GM19397 (cell line): ENCODE measurements around the gene RO60.

Experiments used
- ATAC-seq: cut with Tn5 transposase; IDR thresholded peaks from one replicate; pipeline ENCODE4 v1.9.1; 2021; ENCODE audit warnings: mild to moderate bottlenecking, moderate library complexity; ENCODE audit not compliant: unreplicated experiment

Gene RO60

DNA sequence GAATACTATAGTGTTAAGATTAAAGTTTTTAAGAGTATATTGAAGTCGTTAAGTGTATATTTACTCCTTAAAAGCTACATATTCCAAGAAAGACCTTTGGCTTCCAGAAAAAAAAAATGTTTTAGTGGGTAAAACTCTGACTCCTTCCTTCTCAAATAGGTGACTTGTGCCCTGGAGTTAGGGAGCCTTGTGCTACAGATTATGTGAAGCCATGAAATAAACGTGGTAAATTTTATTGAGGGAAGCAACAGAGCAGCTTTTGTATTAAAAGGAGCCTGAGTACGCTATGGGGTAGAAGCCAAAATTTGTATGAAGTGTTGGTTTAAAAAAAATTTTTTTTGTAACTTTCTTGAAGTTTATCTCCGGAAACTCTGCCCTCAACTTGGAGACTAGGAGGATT is 994 bp downstream of the RO60 start:
- no peak for ATAC-seq

DNA sequence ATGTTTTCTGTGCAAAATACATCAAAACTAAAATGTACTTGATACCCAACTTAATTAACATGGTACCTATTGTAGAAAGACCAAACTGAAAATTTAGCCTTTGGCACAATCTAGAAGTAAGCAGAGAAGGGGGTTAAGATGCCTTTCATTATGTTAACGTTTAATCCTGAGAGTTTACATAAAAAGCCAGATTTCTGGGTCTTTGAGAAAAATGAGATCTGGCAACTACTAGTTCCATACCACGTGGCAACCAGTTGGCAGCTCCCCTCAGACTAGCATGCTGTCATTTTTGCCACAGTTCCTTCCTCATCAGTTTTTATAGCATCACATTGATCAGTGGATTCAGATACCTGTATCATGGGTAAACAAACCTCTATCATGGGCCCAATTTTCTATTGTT is 1.5 kb downstream of the RO60 start:
- no peak for ATAC-seq

DNA sequence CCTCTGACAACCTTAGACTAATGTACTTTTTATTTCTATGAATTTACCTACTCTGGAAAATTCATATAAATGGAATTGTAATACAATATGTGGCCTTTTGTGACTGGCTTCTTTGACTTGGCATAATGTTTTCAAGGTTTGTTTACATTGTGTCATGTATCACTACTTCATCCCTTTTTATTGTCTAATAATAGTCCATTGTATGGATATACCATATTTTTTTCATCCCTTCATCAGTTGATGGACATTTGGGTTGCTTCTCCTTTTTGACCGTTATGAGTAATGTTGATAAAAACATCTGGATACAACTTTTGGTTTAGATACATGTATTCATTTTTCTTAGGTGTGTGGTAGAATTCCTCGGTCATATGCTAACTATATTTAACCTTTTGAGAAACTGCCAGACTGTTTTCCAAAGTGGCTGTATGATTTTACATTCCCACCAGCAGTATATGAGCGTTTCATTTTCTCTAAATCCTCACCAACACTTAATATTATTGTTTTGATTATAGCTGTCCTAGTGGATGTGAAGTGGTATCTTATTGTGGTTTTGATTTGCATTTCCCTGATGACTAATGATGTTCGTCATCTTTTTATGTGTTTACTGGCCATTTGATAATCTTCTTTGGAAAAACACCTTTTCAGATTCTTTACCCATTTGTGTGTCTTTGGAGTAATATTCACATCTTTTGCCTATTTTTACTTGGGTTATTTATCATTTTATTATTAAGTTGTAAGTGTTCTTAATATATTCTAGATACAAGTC is 3.5 kb downstream of the RO60 start:
- ATAC-seq, result no peak

DNA sequence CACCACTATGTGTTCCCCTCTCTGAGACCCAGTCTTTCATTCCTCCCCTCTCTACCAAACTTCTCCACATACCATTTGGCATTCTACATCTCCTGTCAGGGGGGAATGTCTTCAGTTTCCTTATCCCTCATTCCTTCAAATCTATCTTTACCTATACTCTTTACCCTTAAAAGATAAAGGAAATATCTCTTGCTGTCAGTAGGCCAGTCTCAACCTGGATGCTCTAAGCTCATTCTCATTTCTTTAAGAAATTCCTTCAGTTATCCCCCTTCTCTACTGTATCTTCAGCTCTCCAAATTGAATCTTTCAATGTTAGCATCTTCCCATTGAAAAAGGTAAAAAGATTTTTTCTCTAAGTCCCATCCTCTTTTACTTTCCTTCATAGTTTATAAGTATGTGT is 6.5 kb downstream of the RO60 start:
- ATAC-seq, result no peak

DNA sequence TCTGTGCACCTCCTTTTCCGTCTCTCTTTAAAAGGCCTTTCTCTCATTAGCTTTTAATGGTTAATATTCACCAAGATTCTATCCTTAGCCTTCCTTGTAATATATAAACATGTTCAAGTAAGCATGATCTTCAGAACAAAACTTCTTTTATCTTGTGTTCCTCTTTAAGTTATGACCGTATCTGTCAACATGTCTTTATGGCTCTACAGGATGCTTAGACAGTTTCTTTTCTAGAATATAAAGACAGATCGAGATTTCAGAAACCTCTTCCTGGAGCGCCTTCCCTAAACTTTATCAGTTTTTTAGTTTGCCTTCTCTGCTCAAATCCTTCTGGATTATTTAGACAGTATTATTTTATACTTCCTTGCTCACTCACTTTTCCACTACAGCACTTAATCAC is 7.2 kb downstream of the RO60 start:
- no peak for ATAC-seq

DNA sequence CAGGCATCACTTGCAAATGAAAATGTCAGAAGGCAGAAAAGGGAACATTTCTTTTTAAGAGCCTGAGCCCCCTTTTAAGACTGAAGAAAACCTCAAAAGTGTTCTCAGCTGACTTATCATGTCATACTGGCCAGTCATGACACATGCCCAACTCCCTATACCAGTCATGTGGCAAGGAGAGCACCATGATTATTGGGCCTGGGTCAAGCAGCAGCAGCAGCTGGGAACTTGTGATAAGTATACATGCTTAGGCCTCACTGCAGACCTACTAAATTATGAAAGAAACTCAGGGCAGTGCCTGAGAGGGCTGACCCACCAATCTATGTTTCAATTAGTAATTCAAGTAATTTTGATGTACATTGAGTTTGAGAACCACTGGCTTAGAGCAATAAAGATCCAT is 8.6 kb downstream of the RO60 start:
- ATAC-seq, result no peak

DNA sequence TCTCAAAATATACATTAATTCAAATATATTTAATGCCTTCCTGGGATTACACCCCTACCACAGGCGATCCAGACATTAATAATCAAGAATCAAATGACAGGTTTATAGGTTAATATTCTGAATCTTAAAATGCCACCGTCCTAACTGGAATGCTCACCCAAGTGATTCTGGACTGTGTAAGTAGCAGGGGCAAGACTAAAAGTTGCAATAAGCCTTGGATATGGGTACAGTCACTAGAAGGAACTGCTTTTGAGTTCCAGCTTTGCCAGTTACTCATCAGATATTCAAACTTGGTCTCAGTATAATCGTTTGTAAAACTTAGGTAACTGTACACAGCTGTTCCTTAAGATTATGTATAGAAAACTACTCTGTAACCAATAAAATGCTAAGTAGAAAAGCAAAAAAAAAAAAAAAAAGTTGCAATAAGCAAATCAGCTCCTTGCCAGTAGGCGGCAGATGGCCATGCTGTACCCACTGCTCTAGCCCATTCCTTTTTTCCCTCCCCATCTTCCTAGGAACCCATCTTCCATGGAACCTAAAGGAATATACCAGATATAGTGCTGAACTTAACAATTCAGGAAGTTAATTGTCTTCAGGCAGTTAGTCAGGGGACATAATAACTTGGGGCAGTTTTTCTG is 10.5 kb downstream of the RO60 start:
- ATAC-seq, result no peak

DNA sequence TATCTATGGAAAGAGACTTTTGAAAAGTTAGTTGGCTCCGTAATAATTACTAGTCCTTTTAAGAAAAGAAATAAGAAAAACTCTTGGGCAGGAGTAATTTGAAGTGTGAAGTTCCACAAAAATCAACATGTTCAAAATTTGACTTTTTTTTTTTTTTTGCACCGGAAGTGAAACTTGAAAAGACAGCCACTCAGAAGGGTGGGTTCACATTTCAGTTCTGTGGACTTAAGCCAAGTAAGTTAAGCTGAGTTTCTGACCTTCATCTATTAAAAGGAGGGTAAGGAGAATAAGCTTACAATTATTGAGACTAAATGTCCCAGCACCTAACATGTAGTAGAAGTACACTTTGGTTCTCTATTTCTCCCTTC is 11.0 kb downstream of the RO60 start:
- ATAC-seq, result peak; percentile 44

DNA sequence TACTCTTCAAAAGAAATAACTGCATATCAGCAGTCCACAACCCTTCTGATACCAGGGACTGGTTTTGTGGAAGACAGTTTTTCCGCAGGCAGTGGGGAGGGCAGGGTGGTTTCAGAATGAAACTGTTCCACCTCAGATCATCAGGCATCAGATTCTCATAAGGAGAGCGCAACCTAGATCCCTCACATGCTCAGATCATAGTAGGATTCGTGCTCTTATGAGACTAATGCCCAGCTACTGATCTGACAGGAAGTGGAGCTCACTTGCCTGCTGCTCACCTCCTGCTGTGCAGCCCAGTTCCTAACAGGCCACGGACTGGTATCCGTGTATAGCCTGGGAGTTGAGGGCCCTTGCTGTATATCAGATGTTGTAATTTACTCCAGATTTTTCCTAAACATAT is 11.5 kb downstream of the RO60 start:
- no peak for ATAC-seq

DNA sequence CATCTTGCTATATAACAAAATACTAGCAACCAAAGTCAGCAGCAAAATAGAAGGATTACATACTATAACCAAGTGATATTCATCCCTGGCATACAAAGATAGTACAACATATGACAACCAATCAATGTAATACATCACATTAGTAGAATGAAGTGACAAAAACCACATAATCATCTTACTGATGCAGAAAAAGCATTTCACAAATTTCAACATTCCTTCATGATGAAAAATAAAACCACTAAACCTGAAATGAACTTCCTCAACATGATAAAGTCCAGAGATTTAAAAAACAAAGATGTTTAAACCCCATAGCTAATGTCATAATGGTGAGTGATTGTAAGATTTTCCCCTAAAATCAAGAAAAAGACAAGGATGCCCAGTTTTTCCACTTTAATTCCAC is 18.6 kb downstream of the RO60 start:
- ATAC-seq, result no peak

DNA sequence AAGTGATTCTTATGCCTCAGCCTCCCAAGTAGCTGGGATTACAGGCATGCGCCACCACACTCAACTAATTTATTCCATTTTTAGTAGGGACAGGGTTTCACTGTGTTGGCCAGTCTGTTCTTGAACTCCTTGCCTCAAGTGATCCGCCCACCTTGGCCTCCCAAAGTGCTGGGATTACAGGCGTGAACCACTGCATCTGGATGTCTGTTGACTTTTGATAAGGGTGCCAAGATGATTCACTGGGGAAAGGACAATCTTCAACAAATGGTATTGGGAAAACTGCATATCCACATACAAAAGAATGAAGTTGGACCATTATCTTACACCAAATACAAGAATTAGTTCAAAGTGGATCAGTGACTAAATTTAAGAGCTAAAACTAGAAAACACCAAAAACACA is 19.8 kb downstream of the RO60 start:
- ATAC-seq, result no peak

DNA sequence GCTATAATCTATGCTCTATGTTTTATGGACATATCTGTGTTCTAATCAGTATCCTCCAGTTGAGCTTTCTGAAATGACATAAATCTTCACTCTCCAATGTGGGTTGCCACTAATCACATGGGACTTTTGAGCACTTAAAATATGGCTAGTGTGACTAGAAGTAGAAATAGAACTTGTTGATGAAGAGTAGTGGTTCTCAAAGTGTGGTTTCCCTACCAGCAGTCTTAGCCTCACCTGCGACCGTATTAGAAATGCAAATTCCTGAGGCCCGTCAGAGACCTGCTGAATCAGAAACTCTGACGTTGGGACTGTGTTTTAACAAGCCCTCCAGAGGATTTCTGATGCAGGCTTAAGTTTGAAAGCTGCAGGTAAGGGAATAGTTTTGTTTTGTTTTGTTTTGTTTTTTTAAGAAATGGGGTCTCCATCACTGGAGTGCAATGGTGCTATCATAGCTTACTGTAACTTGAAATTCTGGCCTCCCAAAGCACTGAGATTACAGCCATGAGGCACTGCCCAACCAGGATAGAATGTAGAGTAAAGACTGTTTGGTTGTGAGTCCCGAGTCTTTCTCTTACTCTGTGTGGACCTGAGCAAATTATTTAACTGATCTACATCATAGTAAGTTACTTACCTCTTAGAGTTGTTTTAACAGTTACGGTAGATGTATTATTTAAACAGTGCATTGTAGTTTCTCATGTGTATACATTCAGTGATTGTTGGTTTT is 24.1 kb downstream of the RO60 start:
- peak; percentile 94 for ATAC-seq

DNA sequence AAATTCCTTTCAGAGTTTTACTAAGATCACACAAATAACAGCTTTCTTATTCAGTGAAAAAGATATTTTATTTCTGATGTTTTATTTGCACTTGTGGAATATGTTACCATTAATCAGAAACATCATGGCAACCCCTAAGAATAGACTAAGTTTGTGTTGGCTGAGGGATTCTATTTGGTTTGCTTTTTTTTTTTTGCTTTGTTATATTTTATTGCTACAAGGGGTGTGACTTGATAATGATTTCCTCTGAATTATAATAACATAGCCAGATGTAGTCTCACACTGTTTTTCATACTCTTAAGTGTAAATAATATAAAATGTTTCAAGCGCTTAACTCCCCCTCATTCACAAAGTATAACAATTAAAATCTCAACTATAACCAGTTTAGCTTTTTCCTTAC is 25.9 kb downstream of the RO60 start:
- ATAC-seq, result no peak

DNA sequence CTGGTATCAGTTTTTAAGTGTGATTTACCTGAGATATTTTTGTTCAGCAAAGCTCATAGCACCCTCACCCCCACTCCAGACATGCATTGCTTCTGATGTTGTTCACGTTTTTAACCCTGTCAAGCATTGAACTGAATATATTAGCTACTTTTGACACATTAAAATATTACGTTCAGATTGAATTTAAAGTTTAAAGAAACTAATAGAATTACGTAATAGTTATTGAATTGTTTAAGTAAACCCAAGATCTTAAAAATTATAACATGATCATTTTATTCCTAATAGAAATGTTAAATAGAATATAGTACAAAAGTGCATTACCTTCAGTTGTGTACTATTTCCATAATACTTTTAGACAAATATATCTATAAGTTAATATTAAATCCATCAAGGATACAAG is 26.9 kb downstream of the RO60 start:
- no peak for ATAC-seq

DNA sequence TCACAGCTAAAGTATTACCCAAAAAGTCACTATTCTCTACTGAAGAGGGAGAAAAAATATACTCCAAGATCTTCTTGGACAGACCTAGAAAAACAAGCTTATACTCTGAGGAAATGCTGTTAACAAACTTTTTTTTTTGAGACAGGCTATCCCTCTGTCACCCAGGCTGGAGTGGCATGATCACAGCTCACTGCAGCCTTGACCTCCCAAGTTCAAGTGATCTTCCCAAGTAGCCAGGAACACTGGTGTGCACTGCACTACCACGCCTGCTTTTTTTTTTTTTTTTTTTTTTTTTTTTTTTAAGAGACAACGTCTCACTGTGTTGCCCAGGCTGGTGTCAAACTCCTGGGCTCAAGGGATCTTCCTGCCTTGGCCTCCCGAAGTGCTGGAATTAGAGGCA is 28.5 kb downstream of the RO60 start:
- ATAC-seq, result no peak

DNA sequence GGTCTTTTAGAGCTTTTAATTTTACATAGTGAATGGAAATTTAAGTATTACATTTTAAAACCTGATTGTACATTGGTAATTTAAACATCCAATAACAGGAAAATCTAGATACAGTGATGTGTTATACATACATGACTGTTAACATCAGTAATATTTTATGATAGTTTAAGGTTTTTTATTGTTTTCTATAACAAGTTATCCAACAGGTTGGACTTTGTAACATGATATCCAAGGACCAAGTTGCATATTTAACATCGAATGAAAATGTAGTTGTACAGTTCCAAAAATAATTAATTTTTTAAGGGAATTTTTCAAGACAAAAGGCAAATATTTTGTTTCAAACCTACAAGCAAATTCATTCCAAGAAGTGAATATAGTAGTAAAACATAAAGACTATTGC is 31.5 kb downstream of the RO60 start:
- ATAC-seq, result no peak

DNA sequence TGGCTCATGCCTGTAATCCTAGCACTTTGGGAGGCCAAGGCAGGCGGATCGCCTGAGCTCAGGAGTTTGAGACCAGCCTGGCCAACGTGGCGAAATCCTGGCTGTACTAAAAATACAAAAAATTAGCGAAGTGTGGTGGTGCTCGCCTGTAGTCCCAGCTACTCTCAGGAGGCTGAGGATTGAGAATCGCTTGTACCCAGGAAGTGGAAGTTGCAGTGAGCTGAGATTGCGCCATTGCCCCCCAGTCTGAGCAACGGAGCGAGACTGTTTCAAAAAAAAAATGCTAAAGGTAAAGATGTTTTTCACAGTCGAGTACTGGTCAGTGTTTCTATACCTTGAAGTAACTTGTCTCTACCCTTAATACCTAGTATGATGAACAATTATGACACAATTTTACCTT is 34.7 kb downstream of the RO60 start:
- no peak for ATAC-seq

DNA sequence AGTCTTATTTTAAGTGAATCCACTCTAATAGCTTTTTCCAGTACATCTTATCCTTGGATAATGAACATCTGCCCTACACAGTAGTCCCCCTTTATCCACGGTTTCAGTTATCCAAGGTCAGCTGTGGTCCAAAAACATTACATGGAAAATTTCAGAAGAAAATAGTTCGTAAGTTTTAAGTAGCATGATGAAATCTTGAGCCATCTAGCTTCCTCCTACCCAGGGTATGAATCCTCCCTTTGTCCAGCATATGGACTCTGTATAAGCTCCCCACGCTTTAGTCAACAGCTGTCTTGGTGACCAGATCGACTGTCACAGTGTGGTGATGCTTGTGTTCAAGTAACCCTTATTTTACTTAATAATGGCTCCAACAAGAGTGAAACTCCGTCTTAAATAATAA is 43.2 kb downstream of the RO60 start:
- ATAC-seq, result no peak

DNA sequence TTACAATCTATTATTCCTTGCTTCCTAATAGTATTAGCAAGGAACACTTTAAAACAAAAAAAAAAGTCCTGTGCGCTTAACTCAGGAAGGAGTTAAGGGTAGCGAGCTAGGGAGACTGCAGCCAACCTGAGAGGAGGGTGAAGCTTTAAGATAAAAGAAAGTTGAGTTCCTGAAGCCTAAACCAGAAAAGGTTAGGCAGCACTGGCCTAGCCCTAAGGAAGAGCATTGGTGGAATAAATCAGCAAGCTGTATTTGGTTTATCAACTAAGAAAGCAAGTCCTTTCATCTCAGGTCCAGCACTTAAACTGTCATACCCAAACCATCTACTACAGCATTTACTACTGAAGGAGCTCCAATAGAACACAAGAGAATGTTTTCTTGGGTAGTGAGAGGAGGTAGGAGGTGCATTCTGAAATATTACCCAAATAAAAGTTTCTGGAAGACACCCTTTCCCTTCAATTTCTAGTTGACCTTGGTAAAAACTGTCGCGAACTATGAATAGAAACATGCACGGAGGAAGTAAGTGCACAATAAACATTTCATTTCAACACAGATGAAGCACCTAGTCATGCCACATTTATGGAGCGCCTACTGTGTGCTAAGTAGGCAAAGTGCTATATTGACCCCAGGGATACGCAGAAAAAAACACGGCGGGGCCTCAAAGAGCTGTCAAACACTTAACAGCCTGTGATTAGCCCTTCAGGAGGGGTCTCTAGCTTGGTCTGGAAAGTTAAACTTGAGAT is 44.5 kb downstream of the RO60 start:
- ATAC-seq, result no peak

DNA sequence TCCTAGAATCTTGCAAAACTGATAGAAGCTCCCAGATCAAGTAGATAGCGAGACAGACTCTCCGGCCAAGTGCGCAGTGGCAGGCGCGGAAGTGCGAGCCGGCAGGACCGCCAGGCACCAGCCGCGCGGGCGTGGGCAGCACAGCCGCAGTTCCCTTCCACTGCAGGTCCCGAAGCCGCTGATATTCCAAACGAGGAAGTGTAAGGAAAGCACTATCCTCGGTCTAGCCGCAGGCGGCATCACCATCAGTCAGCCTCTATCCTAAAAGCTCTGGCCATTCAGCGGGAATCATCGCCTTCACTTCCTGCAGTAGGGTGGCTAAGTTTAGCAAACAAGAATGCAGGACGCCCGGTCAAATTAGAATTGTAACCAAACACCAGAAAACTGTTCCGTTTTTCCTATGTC is 45.1 kb downstream of the RO60 start:
- ATAC-seq, result peak; percentile 36
